UCSD-AML1 (cell line): ENCODE measurements around the gene FGD1.

Experiments
- DNase-seq: peaks from one replicate; lab custom pipeline; 2025; ENCODE audit not compliant: unreplicated experiment; lab: John Stamatoyannopoulos, UW

FGD1 gene

GRCh38 chrX:54407266-54407665 lies 88.8 kb downstream of the FGD1 start:
- no peak for DNase-seq

DNA sequence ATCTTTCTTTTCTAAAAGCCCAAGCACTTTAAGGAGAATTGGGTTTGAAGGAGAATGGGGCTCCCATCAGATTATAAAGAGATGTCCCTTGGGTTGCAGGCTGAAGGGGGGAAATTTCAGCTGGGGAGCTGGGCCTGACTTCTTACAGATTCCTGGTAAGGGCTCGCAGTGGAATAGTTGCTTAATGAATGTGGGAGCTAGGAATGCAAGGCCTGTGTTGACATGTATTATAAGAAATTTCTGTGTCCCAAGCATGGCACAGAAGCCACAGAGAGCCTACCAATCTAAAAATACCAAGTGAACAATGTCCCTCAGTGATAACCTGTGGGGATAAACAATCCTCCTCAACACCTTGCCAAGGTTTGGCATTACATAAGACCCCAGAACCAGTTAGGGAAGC lies 98.9 kb downstream of the FGD1 start:
- no peak for DNase-seq
